Measurements from ENCODE around the gene ODAD4. TPM values are rescaled to one million over a fixed set of nuclear protein-coding genes. Genes with fewer than 3 reads are reported as not detected.

ODAD4 gene
- total and polyA plus RNA-seq, 2 of the 8 experiments (the other 6 are each of a cell fraction or from before 2014, with no cell fraction given): 0.48 to 1.3 TPM

- TF ChIP-seq CHD7 (IDR thresholded peaks at IDR 0.05; ENCODE audit: insufficient replicate concordance, low read length) (no peak), ASH2L (IDR thresholded peaks at IDR 0.05; ENCODE audit: low read length) (no peak), ATF3 (IDR thresholded peaks at IDR 0.05; ENCODE audit: insufficient read depth, low read depth, low read length) (no peak), POLR2A (IDR thresholded peaks at IDR 0.05; ENCODE audit: control extremely low read depth in 1 of 2, low read depth in 2 of 2, low read length in 2 of 2) (no peak), RAD21 (IDR thresholded peaks at IDR 0.05 in 1 of 2, conservative IDR thresholded peaks at IDR 0.05 in 1 of 2; ENCODE audit: low read depth in 2 of 2, low read length in 2 of 2) (no peak), TCF12 (IDR thresholded peaks at IDR 0.05; ENCODE audit: low read depth, low read length) (no peak)
Observed at GRCh38 chr17:41939044-41939692, 8.8 kb downstream of the ODAD4 start (continued).

All from H1 (cell line).